HG02840 (cell line): Measurements from ENCODE around the gene LYRM2.
A peak's percentile ranks its signal among the peaks of the same experiment; 100 is the strongest.

Source experiments
- ATAC-seq: cut with Tn5 transposase; IDR thresholded peaks from one replicate; pipeline ENCODE4 v1.9.1; 2021; ENCODE audit warnings: mild to moderate bottlenecking, moderate library complexity, moderate number of reproducible peaks; ENCODE audit not compliant: unreplicated experiment, low FRiP score

LYRM2 gene

GRCh38 chr6:89638320-89639195 lies at the start of gene LYRM2:
LYRM2 (minus strand) TSS chr6:89638747; CDS start chr6:89638716, 31 bp downstream.
- ATAC-seq, result peak; percentile 98

- no peak for ATAC-seq
These were observed 49.8 kb upstream of the LYRM2 start for GRCh38 chr6:89688328-89688727.

GRCh38 chr6:89685311-89685710 lies 46.8 kb upstream of the LYRM2 start:
- ATAC-seq, result no peak

- ATAC-seq, result no peak
These were observed 44.4 kb upstream of the LYRM2 start for GRCh38 chr6:89682991-89683390.

- no peak for ATAC-seq
These were observed 43.5 kb upstream of the LYRM2 start for GRCh38 chr6:89681983-89682564.

GRCh38 chr6:89680551-89680950 lies 42.0 kb upstream of the LYRM2 start:
- no peak for ATAC-seq

GRCh38 chr6:89680150-89680549 lies 41.6 kb upstream of the LYRM2 start:
- no peak for ATAC-seq

- ATAC-seq, result no peak
These were observed 40.9 kb upstream of the LYRM2 start for GRCh38 chr6:89679215-89680120.

GRCh38 chr6:89678531-89678930 lies 40.0 kb upstream of the LYRM2 start:
- ATAC-seq, result no peak

- no peak for ATAC-seq
These were observed 37.6 kb upstream of the LYRM2 start for GRCh38 chr6:89675949-89676748.

- no peak for ATAC-seq
These were observed 32.5 kb upstream of the LYRM2 start for GRCh38 chr6:89670935-89671565.

- no peak for ATAC-seq
These were observed 30.5 kb upstream of the LYRM2 start for GRCh38 chr6:89669002-89669401.

GRCh38 chr6:89667872-89668556 lies 29.5 kb upstream of the LYRM2 start:
- ATAC-seq, result no peak

- ATAC-seq, result no peak
These were observed 24.2 kb upstream of the LYRM2 start for GRCh38 chr6:89662659-89663223.

GRCh38 chr6:89661559-89661958 lies 23.0 kb upstream of the LYRM2 start:
- ATAC-seq, result no peak

- ATAC-seq, result no peak
These were observed 22.4 kb upstream of the LYRM2 start for GRCh38 chr6:89660981-89661380.

GRCh38 chr6:89657445-89658158 lies 19.1 kb upstream of the LYRM2 start:
- ATAC-seq, result no peak

- no peak for ATAC-seq
These were observed 16.6 kb upstream of the LYRM2 start for GRCh38 chr6:89655122-89655521.
